GM19455 (cell line): Measurements from ENCODE around the gene SOX21.

ENCODE experiments used
- ATAC-seq: cut with Tn5 transposase; IDR thresholded peaks from one replicate; pipeline ENCODE4 v1.9.1; 2021; ENCODE audit not compliant: unreplicated experiment

Gene SOX21

DNA sequence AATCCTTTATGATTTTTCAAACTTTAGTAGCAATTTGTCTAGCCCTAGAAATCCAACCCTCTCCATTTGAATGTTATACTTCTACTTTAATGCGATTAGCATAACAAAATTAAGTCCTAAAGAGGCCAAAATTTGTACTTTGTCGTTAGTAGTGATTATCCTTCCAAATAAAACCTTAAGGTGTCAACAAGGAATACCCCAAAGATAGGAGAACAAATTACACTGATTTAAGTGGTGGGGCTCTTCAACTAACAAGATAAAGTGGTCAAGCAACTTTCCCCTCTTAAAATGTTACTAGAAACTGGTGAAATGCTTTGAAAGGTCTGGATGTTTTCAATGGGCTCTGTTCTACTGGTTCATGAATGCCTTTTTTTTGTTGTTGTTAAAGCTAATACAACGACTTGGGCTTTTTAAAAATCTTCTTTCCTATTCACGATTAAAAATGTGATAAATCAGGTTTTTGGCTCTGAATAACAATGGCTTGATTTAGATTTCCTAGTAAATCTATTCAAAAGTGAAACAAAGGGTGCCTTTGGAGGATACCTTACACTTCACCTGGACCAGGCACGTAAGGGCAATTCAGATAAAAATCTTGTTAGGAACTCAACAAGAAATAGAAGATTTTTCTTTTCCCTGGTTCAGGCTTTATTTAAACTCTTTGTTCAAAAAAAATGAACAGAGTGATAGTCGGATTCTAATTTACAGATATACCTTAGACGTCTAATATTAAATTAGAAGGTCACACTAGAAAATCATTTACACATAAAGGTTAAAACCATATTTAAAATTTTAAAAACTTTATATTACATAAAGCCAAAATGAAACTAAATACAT is 3.1 kb downstream of the SOX21 start:
- no peak for ATAC-seq

DNA sequence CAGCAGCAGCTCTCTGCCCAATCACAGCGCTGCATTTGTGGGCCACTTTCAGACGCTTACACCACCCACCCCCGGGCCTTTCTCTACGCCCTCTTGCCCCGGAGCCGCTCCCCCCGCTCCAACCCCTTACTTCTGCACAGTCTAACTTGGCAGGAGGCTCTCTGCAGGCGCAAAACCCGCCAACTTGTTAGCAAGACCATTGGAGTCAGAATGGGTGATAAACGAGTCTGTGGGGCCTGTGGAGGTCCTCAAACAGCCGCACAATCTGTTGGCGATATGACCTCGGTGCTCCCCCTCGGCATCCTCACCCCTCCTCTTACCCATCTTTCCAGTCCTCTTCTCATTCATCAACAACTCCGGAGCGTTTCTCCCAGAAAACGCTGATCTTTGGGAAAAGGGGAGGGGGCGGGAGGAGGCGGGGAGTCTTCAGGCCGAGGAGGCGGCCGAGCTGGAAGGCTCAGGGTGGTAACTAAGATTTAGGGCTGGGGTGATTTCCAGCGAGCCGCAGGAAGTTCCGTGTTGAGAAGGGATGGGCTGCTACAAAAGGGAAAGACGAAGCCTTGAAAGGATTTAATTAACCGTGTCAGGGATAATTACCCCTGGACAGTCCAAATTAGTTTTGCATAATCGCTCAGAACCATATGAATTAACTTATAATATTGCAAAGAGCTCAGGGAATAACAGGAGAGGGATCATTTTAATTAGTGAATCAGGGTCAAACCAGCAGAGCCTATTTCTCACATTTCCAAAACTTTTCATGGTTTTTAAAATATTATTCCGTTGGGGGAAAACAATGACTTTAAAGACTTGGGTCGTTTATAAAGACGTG is 4.1 kb downstream of the SOX21 start:
- ATAC-seq = no peak

DNA sequence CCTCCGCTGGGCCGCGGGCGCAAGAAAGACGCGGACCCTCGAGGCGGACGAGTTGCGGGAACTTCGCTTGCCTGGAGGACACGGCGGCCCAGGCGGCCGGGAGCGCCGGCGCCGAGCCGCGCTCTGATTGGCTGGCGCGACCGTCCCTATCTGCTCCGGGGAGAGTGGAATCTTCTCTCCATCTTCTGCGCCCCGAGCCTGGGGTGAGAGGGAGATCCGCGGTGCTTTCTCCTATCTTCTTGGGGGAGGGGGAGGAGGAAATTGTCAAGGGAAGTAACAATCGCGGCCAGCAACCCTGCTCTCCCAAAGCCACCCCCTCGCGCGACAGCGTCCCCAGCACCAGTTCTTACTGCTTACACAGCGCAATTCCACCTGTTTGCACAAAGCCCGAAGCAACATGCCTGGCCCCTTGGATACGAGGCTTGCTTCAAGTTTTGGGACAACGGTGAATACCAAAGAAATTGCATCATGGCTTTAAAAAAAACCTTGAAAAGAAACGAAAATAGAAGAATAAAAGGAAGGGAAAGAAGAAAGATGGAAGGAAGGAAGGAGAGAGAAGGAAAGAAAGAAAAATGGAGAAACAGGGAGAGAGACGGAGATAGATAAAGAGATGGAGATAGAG is 4.8 kb downstream of the SOX21 start:
- ATAC-seq = no peak

DNA sequence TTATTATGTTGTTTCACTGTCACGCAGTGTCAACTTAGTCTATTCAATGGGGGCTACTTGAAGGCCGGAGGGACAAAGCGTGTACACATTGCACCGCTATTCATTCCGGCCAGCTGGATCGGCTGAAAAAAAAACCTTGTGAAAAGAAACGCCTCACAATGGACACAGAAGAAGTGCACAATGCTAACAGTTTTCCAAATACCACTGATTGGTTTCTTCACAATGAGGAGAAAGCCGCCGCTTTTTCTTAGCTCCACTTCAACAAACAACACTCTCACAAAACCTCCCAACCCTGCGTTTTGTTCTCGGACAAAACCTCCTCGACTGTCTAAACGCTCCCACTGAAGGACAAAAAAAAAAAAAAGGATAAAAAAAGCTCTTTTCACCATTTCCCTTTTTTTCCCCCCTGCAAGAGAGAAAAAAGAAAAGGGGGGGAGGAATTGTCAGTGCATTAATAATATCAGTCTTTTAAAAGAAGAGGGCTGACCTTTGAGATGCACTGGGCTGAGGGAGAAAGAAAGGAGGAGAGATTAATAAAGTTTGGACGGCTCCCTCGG is 5.4 kb downstream of the SOX21 start:
- ATAC-seq = no peak

DNA sequence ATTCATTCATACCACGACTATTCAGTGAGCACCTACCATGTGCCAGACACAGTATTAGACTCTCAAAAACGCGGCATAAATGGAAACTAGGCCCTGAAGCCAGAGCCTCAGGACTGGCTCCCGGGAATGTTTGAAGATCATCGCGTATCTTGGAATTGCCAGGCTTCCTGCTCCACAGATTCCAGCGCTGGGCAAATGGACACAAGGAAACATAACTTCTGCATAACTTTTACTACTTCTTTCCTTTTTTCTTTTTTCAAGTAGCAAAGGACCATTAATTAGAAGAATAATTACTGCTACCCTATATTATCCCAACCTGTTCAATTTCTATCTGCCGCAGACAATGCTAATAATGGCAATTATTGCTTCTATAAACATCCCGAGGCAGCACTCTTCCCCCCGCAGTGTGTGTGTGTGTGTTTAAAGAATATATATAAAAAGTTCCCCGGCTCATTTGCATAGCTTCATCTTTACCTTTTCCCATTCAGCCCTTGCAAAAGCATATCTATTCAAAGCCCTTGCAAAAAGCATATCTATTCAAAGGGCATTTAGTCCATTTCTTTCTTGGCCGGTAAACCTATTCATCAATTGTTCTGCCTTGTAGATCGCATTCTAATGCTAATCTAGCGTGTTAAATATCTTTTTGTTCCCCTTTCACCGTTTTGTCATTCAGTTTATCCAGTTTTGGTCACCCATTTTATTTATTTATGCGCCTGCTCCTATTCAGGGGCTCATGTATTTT is 6.1 kb downstream of the SOX21 start:
- no peak for ATAC-seq

DNA sequence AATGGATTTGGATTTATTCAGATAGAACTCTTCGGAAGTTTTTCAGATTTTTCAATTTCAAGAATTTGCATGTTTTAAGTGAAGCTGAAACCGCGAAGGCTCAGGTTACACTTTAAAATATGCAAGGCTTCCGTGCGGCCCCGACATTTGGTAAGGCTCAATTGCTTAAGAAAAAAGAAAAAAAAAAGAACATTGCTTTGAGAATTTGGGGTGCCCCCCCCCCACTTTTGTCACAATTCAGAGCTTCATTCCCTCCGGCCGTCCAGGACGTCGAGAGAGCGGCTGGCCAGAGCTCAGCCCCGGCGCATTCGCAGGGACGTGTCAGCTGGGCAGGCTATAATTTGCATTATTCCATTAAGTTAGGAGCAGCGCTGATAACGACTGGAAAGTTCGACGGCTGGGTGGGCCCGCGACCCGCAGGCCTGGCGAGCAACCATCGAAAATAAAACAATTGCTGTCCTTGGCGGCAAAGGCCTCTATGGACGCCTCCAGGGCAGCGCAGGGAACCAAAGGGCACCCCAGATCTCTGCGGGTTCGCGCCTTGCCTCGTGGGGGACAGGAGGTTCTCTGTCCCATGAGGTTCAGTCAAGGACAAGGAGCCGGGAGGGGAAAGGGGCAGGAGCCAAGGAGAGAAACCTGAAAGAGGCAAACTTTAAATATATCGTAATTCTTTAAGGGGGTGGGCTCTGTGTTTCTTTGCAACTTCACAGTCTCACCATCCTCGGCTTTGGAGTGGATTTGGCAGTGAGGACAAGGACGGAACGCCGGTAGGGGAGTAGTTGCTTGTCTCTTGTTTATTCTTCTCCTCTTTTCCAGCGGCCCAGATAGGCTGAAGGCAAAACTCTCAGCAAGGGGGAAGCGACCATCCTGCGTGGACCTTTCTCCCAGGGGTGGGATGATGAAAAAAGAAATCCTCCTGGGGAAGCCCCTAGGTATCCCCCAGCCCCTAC is 7.0 kb downstream of the SOX21 start:
- no peak for ATAC-seq

DNA sequence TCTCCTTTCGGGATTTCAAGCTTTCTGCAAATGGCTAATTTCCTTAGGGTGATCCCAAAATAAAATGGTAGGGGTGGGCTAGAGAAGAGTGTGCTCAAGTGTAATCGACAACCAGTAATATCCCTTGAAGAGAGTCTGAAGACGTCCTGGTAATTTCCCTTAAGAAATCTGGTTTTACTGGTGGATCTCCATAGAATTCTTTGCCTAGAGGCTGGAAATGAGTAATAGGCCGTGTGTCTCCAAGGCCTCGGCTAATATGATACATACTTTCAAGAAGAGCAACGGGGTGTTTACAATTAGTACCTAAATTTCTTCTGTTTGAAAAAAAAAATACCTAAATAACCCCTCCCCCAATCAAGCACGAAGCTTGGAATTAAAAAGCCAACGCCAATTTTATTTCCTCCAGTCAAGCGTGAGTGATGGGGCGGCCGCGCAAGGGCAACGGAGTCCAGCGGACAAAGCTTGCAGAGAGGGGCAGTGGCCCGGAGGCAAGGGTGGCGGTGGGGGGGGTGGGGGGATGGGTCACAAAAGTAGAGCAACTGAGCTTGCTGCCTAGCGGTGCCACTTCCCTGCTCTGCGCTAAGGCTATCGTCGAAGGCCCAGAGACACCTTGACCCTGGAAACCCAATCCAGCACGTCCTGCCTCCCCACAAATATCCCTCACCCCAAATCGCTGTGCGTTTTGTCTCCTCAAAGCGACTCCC is 7.8 kb downstream of the SOX21 start:
- no peak for ATAC-seq

DNA sequence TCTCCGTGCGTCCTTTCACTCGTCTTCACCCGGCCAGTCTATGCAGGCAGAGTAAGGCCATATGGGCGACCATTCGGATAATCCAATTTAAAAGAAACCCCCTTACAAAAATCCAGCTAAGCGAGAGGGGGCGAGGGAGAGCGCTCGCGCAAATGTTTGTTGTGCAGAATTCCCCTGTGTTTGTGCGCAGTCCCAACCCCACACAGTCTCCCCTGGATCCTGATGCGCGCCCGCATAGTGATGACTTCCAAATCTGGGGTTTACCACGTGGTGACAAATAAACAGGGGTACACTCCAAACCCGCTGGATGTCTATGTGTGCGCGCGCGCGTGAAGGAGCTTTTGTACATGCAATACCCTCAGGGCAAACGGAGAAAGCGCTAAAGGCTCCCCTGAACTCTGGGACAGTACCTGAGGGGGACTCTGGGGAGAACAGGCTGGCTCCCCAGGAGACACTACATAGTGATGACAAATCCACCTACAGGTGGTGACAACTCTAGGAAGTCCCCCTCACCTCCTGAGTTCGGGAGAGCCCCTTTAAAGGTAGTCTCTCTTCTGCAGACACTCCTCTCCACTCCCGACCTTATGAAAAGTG is 8.5 kb downstream of the SOX21 start:
- ATAC-seq = no peak

DNA sequence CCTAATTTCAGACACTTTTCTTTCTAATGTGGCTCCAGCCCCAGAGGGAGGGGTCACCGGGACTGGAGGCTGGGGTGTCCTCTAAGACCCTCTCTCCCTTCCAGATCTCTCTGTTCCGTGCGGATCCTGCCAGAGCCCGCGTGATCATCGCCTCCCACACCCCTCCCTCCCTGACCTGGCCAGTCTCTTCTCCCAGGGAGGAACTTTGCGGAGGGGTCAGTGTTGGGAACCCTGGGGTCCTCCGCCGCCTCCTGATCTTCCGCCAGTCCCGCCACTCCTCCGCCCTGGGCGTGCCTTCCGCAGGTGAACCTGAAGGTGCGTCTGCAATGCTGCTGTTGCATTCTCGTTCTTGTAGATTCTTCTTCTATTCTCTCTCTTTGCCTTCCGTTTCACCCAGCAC is 9.1 kb downstream of the SOX21 start:
- no peak for ATAC-seq

DNA sequence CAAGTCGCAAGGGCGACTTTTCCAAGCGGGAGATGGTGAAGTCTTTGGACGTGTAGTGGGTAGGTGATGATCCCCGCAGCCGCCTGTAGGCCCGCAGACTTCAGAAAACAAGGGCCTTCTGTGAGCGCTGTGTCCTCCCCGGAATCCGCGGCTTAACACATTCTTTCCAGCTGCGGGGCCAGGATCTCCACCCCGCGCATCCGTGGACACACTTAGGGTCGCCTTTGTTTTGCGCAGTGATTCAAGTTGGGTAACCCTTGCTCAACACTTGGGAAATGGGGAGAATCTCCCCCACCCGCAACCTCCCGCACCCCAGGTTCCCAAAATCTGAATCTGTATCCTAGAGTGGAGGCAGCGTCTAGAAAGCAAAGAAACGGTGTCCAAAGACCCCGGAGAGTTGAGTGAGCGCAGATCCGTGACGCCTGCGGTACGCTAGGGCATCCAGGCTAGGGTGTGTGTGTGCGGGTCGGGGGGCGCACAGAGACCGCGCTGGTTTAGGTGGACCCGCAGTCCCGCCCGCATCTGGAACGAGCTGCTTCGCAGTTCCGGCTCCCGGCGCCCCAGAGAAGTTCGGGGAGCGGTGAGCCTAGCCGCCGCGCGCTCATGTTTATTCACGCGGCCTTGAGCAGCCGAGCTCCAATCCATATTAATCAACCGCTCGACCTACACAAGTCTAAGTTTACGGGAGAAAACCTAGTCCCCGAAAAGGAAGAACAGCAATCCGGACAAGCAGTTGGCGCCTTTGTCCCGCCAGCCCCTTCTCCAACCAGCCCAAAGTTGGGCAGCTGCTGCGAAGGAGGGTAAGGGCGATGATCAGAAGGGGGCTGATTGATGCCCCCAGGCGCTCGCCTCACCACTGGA is 9.9 kb downstream of the SOX21 start:
- ATAC-seq = no peak

DNA sequence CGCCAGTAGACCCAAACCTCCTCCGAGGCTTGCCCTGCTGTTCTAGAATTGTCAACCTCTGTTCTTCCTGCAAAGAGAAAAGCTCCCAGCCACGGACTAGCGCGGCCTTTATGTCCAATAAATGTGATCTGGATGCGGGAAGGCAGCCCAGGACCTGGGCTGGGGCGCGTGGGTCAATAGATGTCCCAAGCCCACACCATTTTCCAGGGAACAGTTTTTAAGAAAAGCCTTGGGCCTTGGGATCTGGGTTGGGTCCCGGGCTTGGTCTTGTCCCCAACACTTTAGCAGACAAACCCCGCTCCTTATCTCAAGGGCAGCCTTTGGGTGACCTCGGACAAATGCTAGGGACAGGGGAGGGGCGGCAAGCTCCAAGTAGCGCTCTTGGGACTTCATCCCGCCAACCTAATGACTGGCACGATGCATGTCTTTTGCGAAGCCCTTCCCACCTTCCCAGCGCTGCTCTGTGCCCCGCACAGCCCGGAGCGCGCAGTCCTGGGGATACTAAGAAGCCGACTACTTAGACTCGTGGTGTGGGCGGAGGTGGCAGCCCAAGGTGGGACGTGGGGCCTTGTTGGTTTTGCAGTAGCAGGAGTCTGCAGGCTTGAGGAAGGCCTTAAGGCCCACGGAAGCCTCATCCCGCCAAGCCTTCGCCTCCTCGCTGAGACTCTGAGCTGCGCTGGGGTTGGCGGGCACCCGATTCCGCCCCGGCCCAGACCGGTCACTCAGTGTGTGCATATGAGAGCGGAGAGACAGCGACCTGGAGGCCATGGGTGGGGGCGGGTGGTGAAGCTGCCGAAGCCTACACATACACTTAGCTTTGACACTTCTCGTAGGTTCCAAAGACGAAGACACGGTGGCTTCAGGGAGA is 10.8 kb downstream of the SOX21 start:
- ATAC-seq = no peak

DNA sequence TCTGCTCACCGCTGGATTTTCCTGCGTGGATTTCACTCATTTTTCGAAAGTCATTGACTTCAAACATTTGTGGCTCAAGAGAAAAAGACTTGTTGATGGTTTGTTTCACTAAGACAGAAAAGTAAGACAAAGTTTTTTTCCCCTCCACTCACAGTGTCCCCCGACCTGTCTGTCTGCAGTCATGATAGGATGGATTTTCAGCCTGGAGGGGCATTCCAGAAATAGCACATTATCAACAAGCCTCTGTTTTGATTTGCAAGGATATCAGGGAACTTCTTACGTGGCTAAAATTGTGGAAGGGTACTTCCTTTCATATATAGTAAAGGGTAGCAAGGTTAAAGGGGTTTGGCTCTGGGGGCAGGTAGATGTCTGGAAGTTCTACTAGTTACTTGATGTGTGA is 11.8 kb downstream of the SOX21 start:
- ATAC-seq = no peak

DNA sequence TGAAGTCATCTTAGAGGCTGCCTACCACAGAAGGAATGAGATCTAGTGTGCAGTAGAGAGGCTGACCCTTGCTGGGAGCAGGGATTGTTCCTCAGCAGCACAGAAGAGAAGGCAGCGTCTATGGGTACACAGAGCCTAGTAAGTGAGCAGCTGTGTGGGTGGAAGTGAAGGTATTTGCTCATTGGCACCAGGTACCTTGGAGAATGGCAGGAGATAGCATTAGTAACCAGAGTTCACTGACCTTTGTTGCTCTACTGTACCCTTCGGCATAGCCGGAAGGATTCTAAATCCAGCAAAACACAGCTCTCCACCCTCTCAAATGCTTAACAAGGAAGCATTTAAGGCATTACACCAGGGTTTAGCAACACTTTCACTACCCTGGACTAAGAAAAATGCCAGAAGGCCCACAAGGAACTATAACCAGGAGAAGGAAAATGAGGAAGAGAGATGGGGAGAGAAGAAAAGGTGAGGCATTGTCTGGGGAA is 12.3 kb downstream of the SOX21 start:
- no peak for ATAC-seq

DNA sequence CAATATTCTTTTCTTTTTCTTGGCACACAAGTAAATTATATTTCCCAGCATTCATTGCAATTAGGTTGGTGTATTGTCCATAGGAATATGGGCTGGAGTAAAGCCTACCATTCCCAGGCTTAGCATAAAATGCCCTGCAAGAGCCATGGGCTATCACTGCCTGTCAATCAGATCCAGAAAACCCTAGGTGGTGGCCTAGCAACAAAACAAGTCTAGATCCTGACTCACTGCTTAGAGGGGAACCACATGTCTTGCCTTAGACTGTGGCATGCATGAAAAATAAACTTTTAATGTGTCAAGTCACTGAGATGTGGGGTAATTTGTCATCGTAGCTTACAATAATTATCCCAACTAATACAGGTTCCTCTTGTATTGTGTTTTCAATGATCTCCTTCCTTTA is 16.2 kb downstream of the SOX21 start:
- no peak for ATAC-seq

DNA sequence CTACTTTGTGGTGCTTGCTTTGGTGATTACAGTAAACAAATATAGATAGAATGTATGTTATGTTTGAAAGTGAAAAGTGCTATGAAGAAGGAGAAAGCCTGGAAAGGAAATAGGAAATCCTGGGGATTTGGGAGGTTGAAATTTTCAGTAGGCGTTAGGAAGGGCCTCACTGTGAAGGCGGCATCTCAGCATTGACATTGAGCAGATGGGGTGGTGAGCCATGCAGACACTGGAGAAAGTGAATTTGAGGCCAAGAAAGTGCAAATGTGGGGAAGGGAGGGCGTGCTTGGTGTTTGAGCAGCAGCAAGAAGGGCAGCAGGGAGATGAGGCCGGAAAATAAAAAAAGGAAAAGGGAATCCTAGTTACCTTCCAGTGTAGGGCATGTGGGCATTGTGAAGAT is 20.3 kb downstream of the SOX21 start:
- ATAC-seq = no peak

DNA sequence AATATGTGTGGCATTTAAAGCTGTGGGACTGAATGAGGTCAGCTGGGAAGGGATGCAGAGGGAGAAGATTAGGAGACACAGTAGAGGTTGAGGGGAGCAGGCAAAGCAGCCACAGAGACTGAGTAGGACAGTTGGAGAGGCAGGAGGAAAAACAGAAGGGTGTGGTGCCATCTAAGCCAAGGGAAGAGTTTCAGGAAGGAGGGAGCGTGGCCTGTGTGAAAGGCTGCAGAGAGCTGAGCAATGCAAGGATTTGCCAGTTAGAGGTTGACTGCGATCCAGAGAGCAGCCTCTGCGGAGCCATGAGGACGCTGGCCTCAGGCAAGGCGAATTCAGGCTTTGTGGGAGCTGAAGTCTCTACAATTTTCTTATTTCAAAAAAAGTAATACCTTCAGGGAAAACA is 28.9 kb downstream of the SOX21 start:
- ATAC-seq = no peak

DNA sequence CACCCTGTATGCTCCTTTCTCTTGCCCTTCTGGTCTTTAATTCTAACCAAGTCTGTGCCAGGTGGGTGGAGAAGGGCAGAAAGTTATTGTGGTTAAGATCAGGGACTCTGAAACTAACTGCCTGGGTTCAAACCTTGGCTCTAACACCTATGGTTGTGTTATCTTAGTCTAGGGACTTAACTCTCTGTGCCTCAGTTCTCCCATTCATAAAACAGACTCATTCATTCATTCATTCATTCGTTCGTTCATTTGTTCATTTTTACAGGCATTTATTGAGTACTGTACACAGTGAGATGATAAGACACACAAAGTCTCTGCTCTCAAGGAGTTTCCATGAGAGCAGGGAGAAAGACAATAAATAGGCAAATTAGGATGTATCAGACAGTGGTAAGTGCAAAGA is 30.1 kb downstream of the SOX21 start:
- ATAC-seq = no peak
